GM18499 (cell line): ENCODE data around the gene USP21.
A peak's percentile ranks its signal among the peaks of the same experiment; 100 is the strongest.

Source experiments
- ATAC-seq: cut with Tn5 transposase; IDR thresholded peaks from one replicate; pipeline ENCODE4 v1.9.1; 2021; ENCODE audit warnings: moderate number of reproducible peaks; ENCODE audit not compliant: insufficient read depth, unreplicated experiment

USP21 gene

DNA sequence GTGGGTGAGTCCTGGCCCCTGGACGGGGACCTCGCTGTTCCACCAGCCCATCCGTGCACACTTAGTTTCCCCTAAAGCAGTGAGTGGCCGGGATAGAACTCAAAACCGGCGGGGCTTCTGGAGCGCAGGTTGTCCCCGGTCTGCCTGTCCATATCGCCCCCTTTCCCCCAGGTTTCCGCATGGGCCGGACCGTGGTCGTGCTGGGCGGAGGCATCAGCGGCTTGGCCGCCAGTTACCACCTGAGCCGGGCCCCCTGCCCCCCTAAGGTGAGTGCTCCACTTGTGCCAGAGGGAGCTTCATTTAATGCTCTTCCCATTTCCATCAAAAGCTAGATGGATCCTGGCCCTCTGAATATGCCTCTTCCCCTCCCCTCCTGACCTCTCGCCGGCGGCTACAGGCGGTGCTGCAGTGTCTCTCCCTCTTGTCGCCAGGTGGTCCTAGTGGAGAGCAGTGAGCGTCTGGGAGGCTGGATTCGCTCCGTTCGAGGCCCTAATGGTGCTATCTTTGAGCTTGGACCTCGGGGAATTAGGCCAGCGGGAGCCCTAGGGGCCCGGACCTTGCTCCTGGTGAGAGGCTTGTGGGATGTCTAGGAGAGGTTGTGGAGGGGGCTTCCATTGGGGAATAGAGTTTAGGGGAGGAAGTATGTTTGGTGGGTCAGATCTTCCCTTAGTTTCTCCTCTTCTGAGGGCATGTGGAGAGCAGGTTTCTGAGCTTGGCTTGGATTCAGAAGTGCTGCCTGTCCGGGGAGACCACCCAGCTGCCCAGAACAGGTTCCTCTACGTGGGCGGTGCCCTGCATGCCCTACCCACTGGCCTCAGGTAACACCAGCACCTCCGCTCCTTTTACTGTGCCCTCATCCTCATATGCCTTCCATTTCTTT is 7.6 kb downstream of the USP21 start:
- ATAC-seq: no peak

GRCh38 chr1:161168906-161169305 is 9.6 kb downstream of the USP21 start:
- ATAC-seq: no peak

- no peak for ATAC-seq
Observed at GRCh38 chr1:161171191-161171590, 11.9 kb downstream of the USP21 start.

- ATAC-seq: no peak
Observed at GRCh38 chr1:161171696-161172095, 12.4 kb downstream of the USP21 start.

DNA sequence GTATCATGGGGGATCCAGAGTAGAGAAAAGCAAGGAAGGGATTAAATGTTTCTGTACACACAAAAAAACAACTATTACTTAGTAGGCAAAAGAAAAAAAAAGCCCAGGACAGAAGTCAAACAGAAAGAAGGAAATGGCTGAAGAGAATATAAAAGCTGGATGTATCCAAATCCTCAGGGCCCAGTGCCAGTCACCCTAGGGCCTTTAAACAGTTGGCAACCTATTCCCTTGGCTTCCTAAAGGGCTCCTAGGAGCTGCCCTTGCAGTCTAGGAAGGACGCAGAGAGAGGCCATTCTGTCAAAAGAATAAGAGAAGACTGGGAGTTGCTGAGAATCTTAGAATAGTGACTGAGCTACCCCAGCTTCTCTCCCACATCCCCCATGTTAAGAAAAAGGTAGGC is 13.0 kb downstream of the USP21 start:
- ATAC-seq: no peak

DNA sequence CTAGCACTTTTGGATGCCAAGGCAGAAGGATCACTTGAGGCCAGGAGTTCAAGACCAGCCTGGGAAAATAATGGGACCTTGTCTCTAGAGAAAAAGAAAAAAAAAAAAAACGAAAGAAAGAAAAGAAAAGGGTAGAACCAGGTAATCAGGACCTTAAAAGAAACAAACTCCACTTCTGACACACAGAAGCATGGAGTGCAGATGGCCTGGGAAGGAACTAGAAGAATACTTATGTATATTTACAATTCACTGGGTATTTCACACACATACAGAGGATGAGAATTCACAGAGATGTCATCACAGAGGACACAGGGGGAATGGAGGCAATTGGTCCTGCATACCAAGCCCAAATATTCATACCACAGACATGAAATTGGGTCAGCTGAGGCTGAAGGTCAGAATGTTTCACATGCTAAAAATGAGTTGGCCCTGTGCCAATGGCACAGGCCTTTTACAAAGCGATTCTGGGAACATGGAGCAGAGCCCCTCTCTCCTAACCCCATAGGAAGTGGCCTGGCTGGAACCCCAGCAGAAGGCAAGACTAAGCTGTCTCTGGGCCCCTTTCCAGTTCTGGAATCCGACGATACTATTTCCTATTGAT is 13.6 kb downstream of the USP21 start:
- no peak for ATAC-seq

DNA sequence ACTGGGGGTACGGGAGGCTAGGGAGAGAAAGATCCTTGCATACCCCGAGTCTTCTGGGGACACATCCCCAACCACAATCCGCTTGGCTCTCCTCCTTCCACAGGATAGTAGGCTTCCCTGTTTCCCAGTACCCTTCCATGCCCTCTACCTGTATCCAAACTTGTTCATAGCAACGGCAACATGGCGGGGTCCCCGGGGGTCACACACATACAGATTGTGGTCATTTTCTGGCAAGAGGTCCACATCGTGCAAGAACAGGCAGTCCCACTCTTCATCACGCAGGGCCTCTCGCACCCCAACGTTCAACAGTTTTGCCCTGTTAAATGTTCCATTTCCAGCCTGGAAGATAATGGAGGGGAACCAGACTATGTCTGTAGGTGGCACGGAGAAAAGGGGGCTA is 14.4 kb downstream of the USP21 start:
- ATAC-seq: no peak

DNA sequence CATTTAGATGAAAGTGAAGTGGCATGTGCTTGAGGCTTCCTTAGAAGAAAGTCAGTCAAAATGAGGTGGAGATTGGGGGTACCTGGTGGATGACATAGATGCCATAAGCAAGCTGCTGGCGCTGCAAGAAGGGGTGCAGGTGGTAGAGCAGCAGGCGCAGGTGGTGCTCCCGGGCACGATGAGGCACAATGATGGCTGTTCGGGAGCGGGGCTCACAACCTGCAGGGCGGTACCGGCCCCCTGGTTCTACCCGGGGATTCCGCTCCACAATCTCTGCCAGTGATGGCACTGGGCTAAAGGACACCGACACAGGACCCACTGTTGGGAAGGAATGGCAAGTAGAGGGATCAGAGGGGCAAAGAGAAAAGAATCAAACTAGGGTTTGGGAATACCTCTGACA is 15.6 kb downstream of the USP21 start:
- ATAC-seq: no peak

DNA sequence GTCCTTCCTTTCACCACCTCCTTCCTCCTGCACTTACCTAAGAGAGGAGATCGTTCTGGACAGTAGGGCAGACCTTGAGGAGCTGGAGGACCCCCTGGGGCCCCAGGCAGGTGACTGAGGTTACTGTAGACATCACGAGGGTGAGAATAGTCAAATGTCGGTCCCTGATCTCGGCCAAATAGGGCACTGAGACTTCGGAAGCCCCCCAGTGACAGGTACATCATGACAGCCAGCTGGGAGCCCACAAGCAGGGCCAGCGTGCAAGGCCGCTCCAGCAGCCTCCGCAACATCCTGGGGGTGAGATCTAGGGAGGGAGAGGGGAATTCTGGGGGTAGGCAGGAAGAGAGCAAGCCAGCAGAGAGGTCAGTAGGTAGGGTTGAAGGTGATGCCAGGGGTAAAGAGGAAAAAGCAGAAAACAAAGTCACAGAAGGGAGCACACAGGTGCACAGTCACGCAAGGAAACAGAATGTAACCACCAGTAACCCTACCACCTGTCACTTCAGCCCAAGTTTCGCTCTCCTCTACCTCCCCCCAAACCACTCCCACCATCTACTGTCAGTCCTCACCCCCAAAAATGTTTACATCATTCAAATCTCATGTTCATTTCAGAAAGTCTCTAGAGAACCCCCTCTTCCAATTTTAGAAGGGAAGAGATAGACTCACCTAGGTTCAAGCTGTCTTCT is 16.6 kb downstream of the USP21 start:
- ATAC-seq: no peak

DNA sequence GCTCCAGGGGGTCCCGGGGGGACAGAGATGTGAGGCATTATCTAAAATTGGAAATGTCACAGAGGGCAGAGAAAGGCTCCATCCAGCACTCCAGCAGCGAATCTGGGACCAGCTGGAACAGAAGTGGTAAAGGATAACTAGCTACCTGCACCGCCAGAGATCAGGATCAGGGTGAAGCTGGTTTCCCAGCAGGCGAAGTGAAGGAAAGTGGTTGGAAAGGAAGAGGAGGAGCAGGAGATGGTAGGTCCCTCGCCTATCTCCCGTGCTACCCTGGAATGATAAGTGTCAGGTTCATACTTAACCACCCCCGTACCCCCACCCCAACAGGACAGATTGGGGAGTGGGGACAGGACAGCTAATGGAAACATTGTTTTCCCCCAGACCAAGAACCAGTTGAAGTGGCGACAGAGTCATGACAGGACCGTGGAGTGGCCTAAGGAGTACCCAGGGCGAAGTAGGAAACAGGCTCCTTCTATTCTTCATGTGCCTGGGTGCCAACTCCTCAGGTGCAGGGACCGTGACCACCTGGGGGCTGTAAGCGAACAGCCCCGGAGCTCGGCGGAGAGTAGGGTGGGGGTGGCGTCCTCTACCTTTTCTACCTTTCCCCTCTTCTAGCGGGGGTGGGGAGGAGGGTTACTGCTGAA is 17.3 kb downstream of the USP21 start:
- no peak for ATAC-seq

DNA sequence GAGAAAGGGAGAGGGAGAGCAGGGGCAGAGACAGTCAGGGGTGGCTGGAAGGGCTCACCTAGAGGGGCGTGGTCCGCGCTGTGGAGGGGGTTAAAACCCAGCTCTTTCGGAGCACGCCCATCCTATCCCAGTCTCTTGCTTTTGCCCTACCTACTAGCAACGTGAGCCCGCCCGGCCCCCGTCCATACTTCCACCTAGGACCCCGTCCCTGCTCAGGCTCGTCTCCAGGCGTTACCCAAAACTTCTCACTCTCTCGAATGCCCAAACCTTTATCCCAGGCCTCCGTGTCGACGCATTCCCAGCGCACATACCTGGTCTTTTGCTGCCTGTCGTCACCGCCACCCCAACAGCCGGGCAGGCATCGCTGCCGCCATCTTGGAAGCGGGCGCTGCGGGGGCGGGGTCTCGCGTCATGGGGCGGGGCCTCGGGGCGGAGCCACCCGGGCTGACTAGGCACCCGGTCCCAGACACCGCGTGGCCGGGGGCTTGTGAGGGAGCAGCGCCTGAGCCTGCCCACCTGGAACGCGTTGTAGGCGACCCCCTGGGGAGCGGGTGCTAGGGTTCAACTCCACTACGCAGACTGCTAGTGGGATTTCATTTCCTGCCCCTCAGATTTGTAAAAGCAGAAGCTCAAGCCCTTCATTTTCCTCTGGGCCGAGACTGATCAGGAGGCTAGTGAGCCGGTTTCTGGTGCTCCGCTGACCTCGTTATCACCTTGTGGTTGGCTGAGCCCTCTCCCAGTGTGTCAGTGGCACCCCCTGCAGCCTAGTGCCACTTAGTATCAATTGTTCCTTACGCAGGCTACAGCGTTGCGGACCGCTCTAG is 18.0 kb downstream of the USP21 start, which contains the start of gene B4GALT3:
TSS of gene B4GALT3 (minus strand) at position 396 of the 824 bp plus-strand sequence. CDS start 1,447 bp downstream, outside the sequence.
- ATAC-seq: no peak

GRCh38 chr1:161177936-161178244 is 18.6 kb downstream of the USP21 start:
- ATAC-seq: no peak

DNA sequence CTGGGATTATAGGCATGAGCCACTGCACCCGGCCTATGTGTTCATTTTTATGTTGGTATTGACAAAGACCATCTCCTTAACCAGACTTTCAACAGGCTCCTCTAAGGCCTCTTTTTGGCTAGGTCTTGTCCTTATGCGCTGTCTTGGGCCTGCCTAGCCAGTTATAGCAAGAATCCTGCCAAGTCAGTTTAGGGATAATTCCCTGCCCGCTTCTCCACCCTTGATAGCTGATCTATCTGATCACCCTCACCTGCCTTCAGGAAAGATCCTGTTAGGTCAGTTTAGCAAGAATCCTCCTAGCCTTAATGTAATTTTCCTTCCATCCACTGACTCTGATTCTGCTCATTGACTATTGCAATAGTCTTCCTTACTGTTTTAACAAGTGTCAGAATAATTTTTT is 20.4 kb downstream of the USP21 start:
- no peak for ATAC-seq

DNA sequence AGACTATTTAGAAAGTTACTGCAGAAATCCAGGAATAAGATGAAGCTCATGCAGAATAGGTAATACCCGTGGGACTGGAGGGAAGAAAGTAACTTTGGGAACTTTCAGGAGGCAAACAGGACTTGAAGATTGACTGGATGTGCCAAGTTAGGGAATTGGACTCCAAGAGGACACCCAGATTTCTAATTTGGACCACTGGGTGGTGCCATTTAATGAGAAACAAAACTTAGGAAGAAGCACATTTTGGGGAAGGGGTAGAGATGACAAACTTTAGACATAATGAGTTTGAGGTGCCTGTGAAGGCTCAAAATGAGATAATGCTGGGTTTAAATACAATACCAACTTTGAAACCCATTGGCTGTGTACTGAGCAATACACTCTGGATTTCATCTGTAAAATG is 21.3 kb downstream of the USP21 start:
- no peak for ATAC-seq

DNA sequence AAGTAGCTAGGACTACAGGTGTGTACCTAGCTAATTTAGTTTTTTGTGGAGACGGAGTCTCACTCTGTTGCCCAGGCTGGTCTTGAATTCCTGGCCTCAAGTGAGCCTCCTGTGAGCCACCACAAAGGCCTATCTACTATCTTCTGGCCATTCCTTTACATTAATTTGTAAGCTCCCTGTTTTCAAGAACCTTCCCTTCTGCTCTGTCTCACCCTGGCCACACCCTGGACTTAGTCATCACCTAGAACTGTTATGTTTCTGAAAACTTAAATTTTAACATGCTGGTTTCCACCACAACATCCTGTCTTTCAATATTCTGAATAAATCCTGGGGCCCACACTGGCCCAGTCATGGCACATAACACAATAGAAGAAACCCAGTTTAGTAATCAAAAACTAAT is 22.9 kb downstream of the USP21 start:
- peak; percentile 41 for ATAC-seq

DNA sequence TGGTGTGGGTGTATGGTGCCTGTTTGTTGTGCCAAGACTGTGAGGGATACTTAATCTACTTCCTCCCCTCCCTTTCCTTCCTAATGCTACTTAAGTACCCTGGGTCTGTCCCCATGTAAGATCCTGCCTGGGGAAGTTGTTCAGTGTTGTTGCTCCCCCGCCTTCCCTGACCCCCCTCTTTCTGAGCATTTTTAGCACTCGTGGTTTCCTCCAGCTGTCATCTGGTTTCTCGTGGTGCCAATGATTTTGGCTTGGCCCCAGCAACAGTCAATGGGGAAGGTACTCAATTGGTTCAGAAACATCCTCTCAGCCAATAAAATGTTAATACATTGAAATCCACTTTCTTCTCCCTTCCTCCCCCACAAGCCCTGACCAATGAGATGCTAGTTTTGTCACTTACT is 26.0 kb downstream of the USP21 start:
- peak; percentile 50 for ATAC-seq

- peak; percentile 23 for ATAC-seq
Observed at GRCh38 chr1:161185732-161186311, 26.5 kb downstream of the USP21 start.

DNA sequence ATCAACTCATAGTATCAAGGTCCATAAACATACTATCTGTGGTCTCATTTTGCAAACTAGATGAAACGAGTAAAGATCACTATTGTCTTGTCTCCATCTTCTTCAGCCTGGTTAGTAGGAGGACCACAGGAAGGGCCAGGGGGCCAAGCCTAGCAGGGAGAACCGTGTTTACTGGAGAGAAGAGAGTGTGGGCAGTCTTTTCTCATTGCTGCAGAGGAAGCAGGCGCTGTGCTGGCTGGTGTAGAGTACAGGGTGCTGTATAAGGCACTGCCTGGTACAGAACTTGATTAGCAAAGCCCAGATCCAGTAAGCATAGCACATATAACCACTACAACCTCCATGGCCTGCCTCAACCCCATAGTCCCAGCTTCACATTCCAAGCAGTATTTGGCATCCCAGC is 28.0 kb downstream of the USP21 start:
- no peak for ATAC-seq

DNA sequence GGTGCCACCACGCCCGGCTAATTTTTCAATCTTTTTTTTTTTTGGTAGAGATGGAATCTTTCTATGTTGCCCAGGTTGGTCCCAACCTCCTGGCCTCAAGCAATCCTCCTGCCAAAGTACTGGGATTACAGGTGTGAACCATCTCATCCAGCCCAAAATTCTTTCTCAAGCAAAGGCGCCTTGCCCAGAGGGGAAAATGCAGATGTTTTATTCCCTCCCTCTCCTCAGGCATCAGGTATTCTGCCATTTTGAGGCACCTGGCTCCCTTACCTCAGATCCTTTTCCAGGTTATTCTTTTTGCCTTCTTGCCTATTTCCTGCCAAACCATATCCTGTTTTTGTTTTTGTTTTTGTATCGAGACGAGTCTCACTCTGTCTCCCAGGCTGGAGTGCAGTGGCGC is 29.1 kb downstream of the USP21 start:
- no peak for ATAC-seq

DNA sequence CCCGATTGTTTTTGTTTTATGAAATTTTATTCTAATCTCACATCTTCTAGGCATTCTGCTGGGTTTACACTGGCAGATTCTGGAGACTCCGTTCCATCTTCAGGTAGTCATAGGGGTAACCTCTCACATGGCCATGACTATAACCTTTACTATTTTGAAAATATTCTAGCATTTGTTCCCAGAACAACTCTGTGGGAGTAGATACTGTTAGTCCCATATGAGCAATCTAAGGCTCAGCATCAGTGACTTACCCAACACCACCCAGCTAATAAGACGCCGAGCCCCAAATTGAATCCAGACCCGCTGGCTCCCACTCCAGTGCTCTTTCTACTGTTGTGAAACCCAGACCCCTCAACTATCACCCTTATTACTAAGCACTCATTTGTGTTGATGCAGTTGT is 29.7 kb downstream of the USP21 start:
- no peak for ATAC-seq
